HS-27A (cell line): ENCODE measurements around the gene MTCH2.
"Not testable (repeated sequence)": the region's sequence is repeated elsewhere in the genome, so short reads cannot be mapped to it uniquely, and the experiment has no call there.

Experiments used
- DNase-seq: peaks from one replicate; pipeline ENCODE4 v3.0.0-alpha.2; 2012; ENCODE audit warnings: low read depth, missing footprints

MTCH2 gene

GRCh38 chr11:47642099-47642855, at the start of gene MTCH2:
Gene MTCH2, minus strand, starts transcription at chr11:47642559. Its CDS starts 94 bp downstream, at chr11:47642465.
- peak; percentile 93 for DNase-seq

GRCh38 chr11:47691979-47692378, 49.6 kb upstream of the MTCH2 start:
- DNase-seq = no peak

GRCh38 chr11:47689480-47689879, 47.1 kb upstream of the MTCH2 start:
- DNase-seq = no peak

- DNase-seq = no peak
Measured at GRCh38 chr11:47688991-47689390, 46.6 kb upstream of the MTCH2 start.

- no peak for DNase-seq
Measured at GRCh38 chr11:47688111-47688510, 45.8 kb upstream of the MTCH2 start.

- not testable (repeated sequence) for DNase-seq
Measured at GRCh38 chr11:47686704-47687103, 44.3 kb upstream of the MTCH2 start.

- DNase-seq = no peak
Measured at GRCh38 chr11:47686151-47686550, 43.8 kb upstream of the MTCH2 start.

GRCh38 chr11:47675851-47676250, 33.5 kb upstream of the MTCH2 start:
- DNase-seq = no peak

- no peak for DNase-seq
Measured at GRCh38 chr11:47672283-47672730, 29.9 kb upstream of the MTCH2 start.

- no peak for DNase-seq
Measured at GRCh38 chr11:47669856-47670255, 27.5 kb upstream of the MTCH2 start.

- DNase-seq = no peak
Measured at GRCh38 chr11:47668665-47669064, 26.3 kb upstream of the MTCH2 start.

GRCh38 chr11:47667555-47667954, 25.2 kb upstream of the MTCH2 start:
- DNase-seq = no peak

- no peak for DNase-seq
Measured at GRCh38 chr11:47667135-47667534, 24.8 kb upstream of the MTCH2 start.

- DNase-seq = not testable (repeated sequence)
Measured at GRCh38 chr11:47664936-47665335, 22.6 kb upstream of the MTCH2 start.

- DNase-seq = no peak
Measured at GRCh38 chr11:47661245-47661644, 18.9 kb upstream of the MTCH2 start.

GRCh38 chr11:47659276-47659675, 16.9 kb upstream of the MTCH2 start:
- no peak for DNase-seq

- DNase-seq = no peak
Measured at GRCh38 chr11:47656260-47656885, 14.0 kb upstream of the MTCH2 start.

GRCh38 chr11:47651818-47652469, 9.6 kb upstream of the MTCH2 start:
- DNase-seq = no peak

- no peak for DNase-seq
Measured at GRCh38 chr11:47649276-47649675, 6.9 kb upstream of the MTCH2 start.

- no peak for DNase-seq
Measured at GRCh38 chr11:47646019-47646418, 3.7 kb upstream of the MTCH2 start.

- no peak for DNase-seq
Measured at GRCh38 chr11:47645500-47645899, 3.1 kb upstream of the MTCH2 start.

GRCh38 chr11:47641600-47642098, 710 bp downstream of the MTCH2 start:
- DNase-seq = no peak

- not testable (repeated sequence) for DNase-seq
Measured at GRCh38 chr11:47640506-47640905, 1.9 kb downstream of the MTCH2 start.
